SW 1271 (cell line): ENCODE data around the gene FBXO9.

Experiments used
- DNase-seq, 2 experiments: peaks; one replicate each; lab custom pipeline; 2025; lab: John Stamatoyannopoulos, UW

Gene FBXO9

DNA sequence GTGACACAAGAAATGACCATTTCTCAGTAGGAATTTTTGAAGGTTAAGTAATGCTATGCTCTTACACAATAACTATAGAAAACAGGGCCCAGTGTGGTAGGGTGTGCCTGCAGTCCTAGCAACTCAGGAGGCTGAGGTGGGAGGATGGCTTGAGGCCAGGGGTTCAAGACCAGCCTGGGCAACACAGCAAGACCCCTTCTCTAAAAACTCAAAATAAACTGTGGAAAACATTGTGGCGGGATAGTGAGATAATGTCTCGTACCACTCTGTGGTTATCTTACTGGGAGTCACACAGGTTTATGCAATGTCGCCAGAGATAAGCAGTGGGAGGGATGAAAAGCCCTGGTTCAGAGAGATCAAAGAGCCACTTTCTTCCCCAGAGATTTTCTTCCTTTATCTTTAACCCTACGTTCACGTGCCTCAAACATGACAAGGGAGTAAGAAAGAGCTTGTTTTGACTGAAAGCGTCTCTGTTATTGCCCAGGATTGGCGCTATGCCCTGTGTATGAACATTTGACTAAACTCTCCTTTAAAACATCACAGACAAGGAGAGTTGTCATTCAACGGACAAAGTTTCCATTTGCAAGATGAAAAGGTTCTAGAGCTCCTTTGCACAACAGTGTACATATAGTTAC, 69.5 kb downstream of the FBXO9 start:
- DNase-seq, result no peak

DNA sequence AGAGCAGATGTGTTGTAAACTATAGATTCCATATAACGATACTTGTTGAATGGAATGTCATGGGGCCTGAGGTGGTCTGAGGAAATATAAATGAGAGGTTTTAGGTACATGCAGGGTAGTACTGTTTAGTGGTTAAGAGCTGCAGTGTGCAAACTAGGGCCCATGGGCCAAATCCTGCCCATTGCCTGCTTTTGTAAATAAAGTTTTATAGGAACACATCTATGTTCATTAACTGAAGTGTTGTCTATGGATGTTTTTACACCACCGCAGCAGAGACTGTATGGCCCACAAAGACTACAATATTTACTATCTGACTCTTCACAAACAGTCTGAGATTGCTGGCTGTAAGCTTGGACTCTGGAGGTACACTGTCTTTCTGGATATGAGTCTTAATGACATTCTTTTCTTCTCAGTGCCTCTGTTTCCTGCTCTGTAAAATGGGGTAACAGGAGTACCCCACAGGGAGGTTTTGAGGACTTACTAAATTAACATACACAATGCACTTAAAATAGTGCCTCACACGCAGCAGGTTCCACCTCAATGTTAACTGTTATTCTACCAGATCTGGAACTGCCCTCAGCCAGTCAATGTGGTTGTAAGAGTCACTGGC, 70.9 kb downstream of the FBXO9 start:
- DNase-seq, result no peak

DNA sequence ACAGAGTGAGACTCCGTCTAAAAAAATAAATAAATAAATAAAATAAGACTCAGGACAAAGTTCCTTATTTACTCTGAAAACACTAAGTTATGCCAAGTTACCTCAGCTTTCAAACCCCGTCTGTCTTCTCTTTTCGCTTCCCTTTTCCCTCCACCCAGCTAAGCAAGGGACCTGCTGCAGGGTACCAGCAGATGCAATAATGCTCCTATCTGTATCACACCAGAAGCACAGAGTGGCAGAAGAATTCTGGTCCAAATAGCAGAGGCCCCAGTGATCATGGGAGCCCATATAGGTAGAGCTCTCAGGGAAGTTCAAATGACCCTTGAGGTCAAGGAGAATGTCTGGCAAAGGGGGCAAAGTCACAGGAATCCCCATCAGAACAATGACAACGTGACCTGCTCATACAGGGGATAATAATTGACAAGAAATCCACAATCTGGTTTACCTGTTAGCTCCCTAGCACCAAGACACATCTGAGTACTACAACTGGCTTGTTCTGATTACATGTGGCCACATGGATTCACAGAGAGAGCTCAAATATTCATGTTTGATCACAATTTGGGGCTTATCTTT, 74.7 kb downstream of the FBXO9 start:
- DNase-seq, result no peak

DNA sequence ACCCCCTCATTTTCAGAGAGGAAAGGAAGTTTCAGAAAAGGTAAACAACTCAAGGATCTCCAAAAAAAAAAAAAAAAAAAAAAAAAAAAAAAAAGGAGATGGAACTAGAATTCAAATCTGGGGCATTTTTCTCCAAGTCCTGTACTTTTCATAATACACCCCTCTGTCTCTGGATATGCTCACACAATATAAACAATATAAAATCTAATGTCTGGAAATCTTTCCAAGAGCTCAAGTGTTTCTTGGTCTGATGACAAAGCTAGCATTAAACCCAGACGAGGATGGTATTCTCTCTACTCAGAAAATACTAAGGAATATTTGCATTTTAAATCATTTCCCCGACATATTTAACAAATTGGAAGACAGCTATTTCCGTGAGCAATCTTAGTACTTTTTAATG, 77.6 kb downstream of the FBXO9 start:
- DNase-seq, result no peak

DNA sequence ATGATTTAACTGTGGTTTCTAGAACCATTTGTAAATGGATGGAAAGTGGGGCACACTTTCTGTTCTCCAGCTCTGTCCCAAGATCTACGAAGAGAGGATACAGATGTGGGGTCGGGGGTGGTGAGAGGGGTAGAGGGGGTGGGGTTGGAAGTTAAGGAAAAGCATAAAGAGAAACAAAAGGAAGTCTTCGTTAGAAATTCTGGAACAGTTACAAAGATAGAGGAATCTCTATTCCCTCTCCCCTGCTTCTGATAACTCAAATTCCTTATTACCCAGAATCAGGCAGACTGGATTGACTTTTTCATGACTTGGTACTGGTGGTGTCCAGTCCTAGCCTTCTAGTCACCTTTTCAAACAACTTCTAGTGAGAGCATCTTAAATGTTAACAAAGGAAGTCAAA, 78.5 kb downstream of the FBXO9 start:
- DNase-seq, result no peak

DNA sequence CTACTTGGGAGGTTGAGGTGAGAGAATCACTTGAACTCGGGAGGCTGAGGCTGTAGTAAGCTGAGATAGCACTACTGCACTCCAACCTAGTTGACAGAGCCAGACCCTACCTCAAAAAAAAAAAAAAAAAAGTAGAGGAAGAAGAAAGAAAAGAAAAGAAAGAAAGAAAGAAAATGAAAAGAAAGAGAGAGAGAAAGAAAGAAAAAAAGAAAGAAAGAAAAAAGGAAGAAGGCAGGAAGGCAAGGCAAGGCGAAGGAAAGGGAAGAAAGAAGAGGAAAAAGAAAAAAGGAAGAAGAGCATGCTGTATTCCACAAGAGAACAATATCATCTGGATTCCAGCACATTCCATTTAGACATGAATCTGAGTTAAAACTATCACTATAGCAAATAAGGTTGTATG, 79.6 kb downstream of the FBXO9 start:
- no peak for DNase-seq

DNA sequence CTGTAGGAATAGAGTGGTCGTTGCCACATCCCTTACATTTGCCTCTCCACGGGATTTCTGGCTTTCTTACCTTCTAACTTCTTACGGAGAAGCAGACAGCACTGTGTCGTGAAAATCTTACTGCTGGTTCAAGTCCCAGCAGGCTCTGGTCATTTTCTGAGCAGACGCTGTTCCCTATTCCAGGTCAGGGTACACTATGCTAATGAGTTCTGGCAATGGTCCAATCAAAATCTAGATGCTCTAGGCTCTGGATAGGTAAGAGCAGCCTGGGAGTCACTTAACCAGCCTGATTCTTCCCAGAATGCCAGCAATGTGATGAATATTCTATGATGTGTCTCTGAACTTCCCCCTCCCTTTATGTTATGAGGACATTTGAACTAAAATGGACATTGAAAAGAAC, 83.5 kb downstream of the FBXO9 start, which contains the start of gene GCM1:
Gene GCM1 (minus strand): TSS at position 158 of the 400 bp plus-strand sequence. CDS start 3,209 bp downstream, outside the sequence.
- DNase-seq, result no peak
